Thoracic aorta (tissue), 2 donors: ENCODE data around the gene POLG. TPM values are rescaled to one million over a fixed set of nuclear protein-coding genes. Genes with fewer than 3 reads are reported as not detected.
"Not testable (repeated sequence)": the region's sequence is repeated elsewhere in the genome, so short reads cannot be mapped to it uniquely, and the experiment has no call there.

Experiments used
- ATAC-seq: fragments of 150-250 bp; one replicate; pipeline ENCODE4 v1.8.0; 2017; ENCODE audit warnings: low read depth; ENCODE audit not compliant: insufficient number of reproducible peaks, low FRiP score
- DNase-seq: peaks from one replicate; pipeline ENCODE4 v3.0.0-alpha.2; 2020; ENCODE audit warnings: low spot score
- H3K27ac ChIP-seq, 2 donors: fragments of 200-600 bp; sonication (generic); 1 replicate in 1 of 2; 2 replicates in 1 of 2; pipeline ENCODE4 v1.5.1; 2016; ENCODE audit warnings: mild to moderate bottlenecking in 2 of 2, moderate library complexity in 2 of 2
- H3K27me3 ChIP-seq: fragments of 200-600 bp; sonication (generic); replicated peaks from 2 replicates; pipeline ENCODE4 v1.6.0; 2016; ENCODE audit warnings: mild to moderate bottlenecking; ENCODE audit not compliant: insufficient read depth
- H3K36me3 ChIP-seq: fragments of 200-600 bp; sonication (generic); one replicate; pipeline ENCODE4 v1.5.1; 2016
- H3K4me1 ChIP-seq, 2 donors: fragments of 200-600 bp; sonication (generic); 1 replicate in 1 of 2; 2 replicates in 1 of 2; pipeline versions ENCODE4 v1.5.1 to v1.6.0; 2016; ENCODE audit warnings: low read depth in 2 of 2, mild to moderate bottlenecking in 1 of 2; ENCODE audit not compliant: control insufficient read depth in 1 of 2
- H3K4me3 ChIP-seq: fragments of 200-600 bp; sonication (generic); 2 replicates; pipeline ENCODE4 v1.5.1; 2016; ENCODE audit warnings: mild to moderate bottlenecking
- H3K9me3 ChIP-seq: fragments of 200-600 bp; sonication (generic); 2 replicates; pipeline ENCODE4 v1.5.1; 2016
- total RNA-seq, 2 donors: library from RNA; depleted of rRNA; stranded (reverse); fragments of >200 nt; gene quantifications; one replicate each; pipeline versions ENCODE4 v1.1.0 to v1.2.3, GENCODE V29; 2016
- TF ChIP-seq, protein P1 (sequence below): fragments of 200-600 bp; sonication (generic); IDR thresholded peaks from one replicate; pipeline ENCODE4 v1.5.1; 2019; ENCODE audit warnings: antibody characterized with exemption

The POLG gene
- total RNA-seq, 2 donors from 2014 or later = 89.2 to 89.8 TPM

- TF ChIP-seq, protein P1, sequence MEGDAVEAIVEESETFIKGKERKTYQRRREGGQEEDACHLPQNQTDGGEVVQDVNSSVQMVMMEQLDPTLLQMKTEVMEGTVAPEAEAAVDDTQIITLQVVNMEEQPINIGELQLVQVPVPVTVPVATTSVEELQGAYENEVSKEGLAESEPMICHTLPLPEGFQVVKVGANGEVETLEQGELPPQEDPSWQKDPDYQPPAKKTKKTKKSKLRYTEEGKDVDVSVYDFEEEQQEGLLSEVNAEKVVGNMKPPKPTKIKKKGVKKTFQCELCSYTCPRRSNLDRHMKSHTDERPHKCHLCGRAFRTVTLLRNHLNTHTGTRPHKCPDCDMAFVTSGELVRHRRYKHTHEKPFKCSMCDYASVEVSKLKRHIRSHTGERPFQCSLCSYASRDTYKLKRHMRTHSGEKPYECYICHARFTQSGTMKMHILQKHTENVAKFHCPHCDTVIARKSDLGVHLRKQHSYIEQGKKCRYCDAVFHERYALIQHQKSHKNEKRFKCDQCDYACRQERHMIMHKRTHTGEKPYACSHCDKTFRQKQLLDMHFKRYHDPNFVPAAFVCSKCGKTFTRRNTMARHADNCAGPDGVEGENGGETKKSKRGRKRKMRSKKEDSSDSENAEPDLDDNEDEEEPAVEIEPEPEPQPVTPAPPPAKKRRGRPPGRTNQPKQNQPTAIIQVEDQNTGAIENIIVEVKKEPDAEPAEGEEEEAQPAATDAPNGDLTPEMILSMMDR = no peak
- DNase-seq = no peak
Measured at GRCh38 chr15:89291934-89292438, 42.6 kb downstream of the POLG start.

GRCh38 chr15:89283201-89283600, 51.4 kb downstream of the POLG start:
- no peak for ATAC-seq
- H3K9me3 ChIP-seq = no peaks in the 10 kb centered on the region
- no peaks in the 10 kb centered on the region for H3K4me1 ChIP-seq
- TF ChIP-seq, protein P1 = no peak
- no peak for DNase-seq
- no peaks in the 10 kb centered on the region for H3K27me3 ChIP-seq
- H3K27ac ChIP-seq = no peak overlapping the region
- no peak overlapping the region for H3K4me3 ChIP-seq
- peaks cover 3% of the 10 kb centered on the region for H3K36me3 ChIP-seq

More at GRCh38 chr15:89291934-89292438, 42.6 kb downstream of the POLG start:
- Histone ChIP-seq H3K9me3 (no peaks in the 10 kb centered on the region), H3K27ac (no peak overlapping the region), H3K4me3 (no peak overlapping the region), H3K4me1 (no peaks in the 10 kb centered on the region), H3K36me3 (peaks cover 3% of the 10 kb centered on the region), H3K27me3 (no peaks in the 10 kb centered on the region)
- ATAC-seq = no peak

DNA sequence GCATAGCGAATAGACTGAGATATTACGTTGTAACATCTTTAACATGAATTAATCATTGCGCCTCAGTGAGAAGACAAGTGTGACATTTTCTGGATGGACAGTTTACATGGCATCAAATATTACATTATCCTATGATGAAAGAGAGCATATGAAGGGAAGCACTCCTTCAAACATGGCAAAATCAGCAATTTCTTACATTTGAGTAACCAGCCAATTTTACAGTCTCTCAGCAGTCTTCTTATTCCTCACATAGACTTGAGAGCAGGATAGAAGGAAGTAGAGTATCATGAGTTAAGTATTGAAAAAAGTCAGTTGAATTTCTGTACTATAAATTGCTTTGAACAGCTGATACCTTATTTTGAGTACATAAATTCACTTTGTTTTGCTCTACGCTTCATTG, 52.0 kb downstream of the POLG start:
- DNase-seq = no peak

DNA sequence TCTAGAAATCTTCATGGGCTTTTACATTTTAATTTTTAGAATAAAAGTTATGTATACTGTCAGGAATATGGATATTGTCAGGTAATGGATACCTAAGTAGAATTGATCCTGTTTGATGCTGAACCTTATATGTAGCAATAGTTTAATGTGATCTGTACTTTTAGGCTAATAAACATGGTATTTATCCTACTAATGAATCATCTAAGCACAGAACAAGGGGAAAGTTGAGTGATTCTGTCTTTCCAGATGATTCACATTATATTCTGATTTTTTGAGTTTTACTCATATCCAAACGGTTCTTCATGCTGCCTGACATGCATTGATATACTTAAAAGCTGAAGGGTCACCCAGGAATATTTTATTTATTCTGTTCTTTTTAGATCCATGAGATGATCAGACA, 56.3 kb downstream of the POLG start:
- TF ChIP-seq, protein P1 = no peak
- Histone ChIP-seq H3K4me1 (no peaks in the 10 kb centered on the region), H3K9me3 (no peaks in the 10 kb centered on the region), H3K36me3 (no peaks in the 10 kb centered on the region), H3K27me3 (no peaks in the 10 kb centered on the region), H3K27ac (no peak overlapping the region), H3K4me3 (no peak overlapping the region)
- ATAC-seq = no peak
- no peak for DNase-seq

More for the DNA sequence above, 52.0 kb downstream of the POLG start:
- Histone ChIP-seq H3K4me3 (no peak overlapping the region), H3K36me3 (no peaks in the 10 kb centered on the region), H3K4me1 (no peaks in the 10 kb centered on the region), H3K27me3 (no peaks in the 10 kb centered on the region), H3K9me3 (no peaks in the 10 kb centered on the region), H3K27ac (no peak overlapping the region)
- no peak for ATAC-seq
- TF ChIP-seq, protein P1 = no peak

DNA sequence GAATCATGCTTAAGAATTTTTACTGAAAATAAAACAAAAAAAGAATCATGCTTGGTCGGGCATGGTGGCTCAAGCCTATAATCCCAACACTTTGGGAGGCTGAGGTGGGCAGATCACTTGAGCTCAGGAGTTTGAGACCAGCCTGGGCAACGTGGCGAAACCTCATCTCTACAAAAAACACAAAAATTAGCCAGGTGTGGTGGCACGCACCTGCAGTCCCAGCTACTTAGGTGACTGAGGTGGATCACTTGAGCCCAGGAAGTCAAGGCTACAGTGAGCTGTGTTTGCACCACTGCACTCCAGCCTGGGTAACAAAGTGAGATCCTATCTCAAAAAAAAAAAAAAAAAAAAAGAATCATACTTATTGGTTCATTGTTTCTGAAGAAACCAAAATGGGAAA, 57.3 kb downstream of the POLG start:
- H3K4me3 ChIP-seq, H3K4me1 ChIP-seq, ATAC-seq, DNase-seq, H3K36me3 ChIP-seq, H3K27ac ChIP-seq, H3K9me3 ChIP-seq, H3K27me3 ChIP-seq: not testable (repeated sequence)

Other genes with a start within 250 kb of the POLG start
- gene ABHD2, start 246.4 kb downstream of the POLG start, total RNA-seq = 100 to 1,000 TPM; 177 to 283 TPM
- gene RLBP1, start 113.2 kb downstream of the POLG start, total RNA-seq = not detected
- 10 to 100 TPM in 1 of 2 donors, 1 to 10 TPM in 1; 3.0 to 16.2 TPM for gene FANCI, start 90.8 kb downstream of the POLG start, total RNA-seq
- not detected for gene RHCG, start 161.8 kb upstream of the POLG start, total RNA-seq
- not detected for gene TICRR, start 240.6 kb upstream of the POLG start, total RNA-seq